GM18519 (cell line): ENCODE results near the gene ENDOV.

ENCODE experiments used
- ATAC-seq: cut with Tn5 transposase; IDR thresholded peaks from one replicate; pipeline ENCODE4 v1.9.1; 2021; ENCODE audit warnings: mild to moderate bottlenecking, moderate library complexity; ENCODE audit not compliant: unreplicated experiment, low FRiP score

ENDOV gene

DNA sequence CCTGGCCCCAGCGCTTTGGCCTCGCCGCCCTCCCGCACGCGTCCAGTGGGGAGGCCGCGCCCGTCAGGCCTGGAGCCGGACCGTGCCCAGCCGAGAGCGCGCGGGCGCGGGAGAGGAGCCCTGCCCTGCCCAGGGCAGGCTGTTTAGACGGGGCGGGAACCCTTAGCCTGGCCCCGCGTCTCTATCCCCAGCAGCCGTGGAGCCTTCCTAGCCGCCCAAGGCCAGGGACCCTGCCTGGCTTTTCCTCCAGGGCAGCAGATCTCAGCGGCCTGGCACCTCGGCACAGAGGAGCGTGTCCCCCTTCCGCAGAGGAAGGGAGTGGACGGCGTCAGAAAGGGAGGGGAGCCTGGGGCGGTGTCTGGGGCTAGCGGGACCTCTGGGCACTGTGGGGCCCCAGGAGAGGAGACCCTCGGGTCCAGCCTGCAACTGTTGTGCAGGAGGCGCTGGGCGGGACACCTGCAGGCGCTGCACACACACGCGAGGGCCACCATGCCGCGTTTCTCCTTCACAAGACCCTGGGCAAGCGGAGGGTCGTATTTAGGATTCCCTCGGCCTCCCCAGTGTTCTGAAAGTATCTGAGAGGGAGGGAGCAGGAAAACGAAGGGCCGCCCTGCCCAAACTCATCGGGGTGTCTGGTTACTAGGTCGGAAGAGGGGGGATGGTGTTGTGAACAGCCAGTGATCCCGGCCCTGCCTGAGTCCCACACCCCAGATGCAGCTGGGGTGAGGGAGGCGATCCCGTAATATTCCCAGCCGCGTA lies 63.7 kb downstream of the ENDOV start:
- ATAC-seq, result no peak

- no peak for ATAC-seq
These were observed 64.2 kb downstream of the ENDOV start for GRCh38 chr17:80479246-80479566.

- no peak for ATAC-seq
These were observed 65.3 kb downstream of the ENDOV start for GRCh38 chr17:80480248-80480647.

GRCh38 chr17:80481284-80482057 lies 66.5 kb downstream of the ENDOV start:
- no peak for ATAC-seq

GRCh38 chr17:80482058-80482318 lies 67.0 kb downstream of the ENDOV start:
- no peak for ATAC-seq

GRCh38 chr17:80482555-80483308 lies 67.8 kb downstream of the ENDOV start:
- no peak for ATAC-seq

DNA sequence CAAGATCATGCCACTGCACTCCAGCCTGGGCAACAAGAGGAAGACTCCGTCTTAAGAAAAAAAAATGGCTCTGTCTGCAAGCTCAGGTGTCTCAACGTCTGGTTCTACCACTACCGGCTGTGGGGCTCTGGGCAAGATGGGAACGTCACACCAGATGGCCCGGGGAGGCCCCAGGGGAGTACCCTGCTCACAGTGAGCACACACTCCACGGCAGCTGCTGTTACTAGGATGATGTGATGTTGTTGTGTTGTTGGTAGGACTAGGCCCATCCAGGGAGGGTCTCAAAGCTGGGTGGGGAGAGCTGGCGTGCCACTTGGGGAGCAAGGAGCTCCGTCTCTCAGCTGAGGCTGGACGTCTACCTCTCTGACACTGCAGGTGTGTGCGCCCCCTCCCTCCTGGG lies 70.9 kb downstream of the ENDOV start:
- ATAC-seq, result no peak

DNA sequence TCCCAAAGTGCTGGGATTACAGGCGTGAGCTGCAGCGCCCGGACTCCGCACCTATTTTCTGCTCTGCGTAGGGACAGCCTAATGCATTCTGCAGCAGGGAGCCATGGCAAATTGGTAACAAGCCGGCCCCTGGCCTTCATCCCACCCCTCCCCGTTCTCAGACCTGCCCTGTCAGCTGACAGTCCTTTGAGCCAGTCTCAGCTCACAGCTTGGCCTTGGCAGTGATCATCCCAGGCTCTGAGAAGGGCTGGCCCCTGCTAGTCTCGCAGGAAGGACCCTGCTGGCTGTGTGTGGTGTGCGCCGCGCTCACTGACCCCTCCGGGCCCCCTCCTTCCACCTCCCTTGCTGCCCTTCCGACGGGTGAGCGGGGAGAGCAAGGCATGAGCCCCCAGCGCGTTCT lies 71.7 kb downstream of the ENDOV start:
- ATAC-seq, result no peak

DNA sequence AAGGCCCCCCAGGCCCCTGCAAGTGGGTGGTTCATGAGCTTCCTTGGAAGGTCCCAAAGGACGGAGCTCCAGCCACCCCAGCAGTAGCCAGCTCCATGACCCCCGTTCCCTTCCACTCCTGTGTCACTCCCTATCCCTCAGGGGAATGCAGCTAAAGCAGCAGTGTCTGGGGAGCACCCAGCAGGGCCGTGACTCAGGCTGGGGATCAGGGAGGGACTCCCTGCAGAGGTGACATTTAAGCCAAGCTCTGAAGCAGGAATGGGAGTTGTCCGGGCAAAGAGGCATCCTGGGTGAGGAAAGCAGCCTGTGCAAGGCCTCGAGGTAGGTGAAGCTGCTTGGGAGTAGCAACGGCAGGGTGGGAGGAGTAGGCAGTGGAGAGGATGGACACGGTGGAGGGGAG lies 72.5 kb downstream of the ENDOV start:
- ATAC-seq, result no peak
